Measurements from ENCODE around the gene DDX39A.
A peak's percentile ranks its signal among the peaks of the same experiment; 100 is the strongest.

The DDX39A gene

DNA sequence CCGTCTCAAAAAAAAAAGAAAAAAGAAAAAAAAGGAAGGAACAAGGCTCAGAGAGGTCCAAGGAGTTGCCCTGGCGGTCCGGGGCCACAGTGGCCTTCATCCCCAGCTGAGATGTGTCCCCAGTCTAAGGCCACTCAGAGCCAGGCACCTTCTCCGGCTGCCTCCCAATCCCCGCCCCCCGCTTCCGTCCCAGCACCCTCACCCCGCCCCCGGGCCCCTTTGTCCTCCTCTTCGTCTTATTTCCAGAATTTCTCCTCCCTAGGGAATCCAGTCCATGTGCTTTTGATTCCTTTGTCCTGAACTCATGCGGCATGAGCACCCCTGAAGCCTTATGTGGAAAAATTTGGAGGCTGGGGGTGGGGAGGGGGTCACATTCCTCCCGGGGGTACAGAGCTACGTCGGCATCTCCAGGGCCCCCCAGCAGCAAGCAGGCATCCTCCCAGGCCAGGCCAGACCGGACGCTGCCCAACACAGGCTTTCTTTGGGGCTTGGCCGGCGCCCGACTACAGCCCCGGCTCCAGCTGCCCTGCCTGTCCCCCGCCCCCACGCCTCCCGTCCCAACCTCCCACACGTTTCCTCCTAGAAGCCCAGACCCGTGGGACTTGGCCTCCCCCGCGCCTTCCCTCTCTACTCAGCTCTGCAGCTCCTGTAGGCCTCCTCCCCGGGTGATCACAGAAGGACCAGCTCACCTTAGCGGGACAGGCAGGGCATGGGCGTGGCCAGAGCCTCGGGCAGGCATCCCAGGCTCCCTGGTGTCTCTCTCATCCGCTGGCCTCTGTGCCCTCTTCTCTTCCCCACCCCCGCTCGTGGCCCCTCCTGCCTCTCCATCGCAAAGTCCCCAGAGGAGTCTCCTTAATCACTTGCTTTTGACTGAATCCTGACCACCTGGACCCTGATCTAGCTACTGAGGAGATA, 55.7 kb downstream of the DDX39A start:
- DNase-seq (ENCODE audit: low read depth), result peak; percentile 48

DNA sequence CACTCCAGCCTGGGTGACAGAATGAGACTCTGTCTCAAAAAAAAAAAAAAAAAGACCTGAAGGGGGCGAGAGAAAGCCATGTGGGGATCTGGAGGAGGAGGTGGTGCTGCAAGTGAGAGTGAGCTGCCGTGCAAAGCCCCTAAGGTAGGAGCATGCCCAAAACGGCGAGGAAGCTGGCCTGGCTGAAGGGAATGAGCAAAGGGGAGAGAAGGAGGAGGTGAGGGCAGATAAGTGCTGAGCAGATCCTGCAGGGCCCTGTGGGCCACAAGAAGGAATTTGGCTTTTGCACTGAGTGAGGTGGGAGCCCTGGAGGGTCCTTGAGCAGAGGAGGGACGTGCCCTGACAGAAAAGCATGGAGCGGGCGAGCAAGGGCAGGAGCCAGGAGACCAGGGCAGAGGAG, 57.3 kb downstream of the DDX39A start:
- DNase-seq (ENCODE audit: low read depth), result no peak

All from activated T-cell treated with anti-CD3 and anti-CD28 coated beads for 1 hour (primary cell).